GM23338 (cell line): ENCODE results near the gene TMEM201.

ENCODE experiments used
- CTCF ChIP-seq, 2 experiments: fragments of 200-600 bp in 1 of 2; sonication (generic) in 1 of 2; conservative IDR thresholded peaks; 2 replicates each; pipeline versions ENCODE4 v1.5.1 to v1.6.1; 2016 to 2017; ENCODE audit warnings: antibody characterized with exemption in 2 of 2, low read depth in 2 of 2, mild to moderate bottlenecking in 2 of 2, moderate library complexity in 1 of 2
- REST ChIP-seq: IDR thresholded peaks from one replicate; pipeline ENCODE4 v1.6.1; 2018; ENCODE audit warnings: antibody characterized with exemption; ENCODE audit not compliant: unreplicated experiment

- TF ChIP-seq CTCF (conservative IDR thresholded peaks at IDR 0.05; ENCODE audit: low read depth in 2 of 2) (no peak), REST (no peak)
Observed at GRCh38 chr1:9602794-9603167, 14.1 kb downstream of the TMEM201 start.
